GM21360 (cell line): Measurements from ENCODE around the gene MCM6.
A peak's percentile ranks its signal among the peaks of the same experiment; 100 is the strongest.
"Not testable (repeated sequence)": the region's sequence is repeated elsewhere in the genome, so short reads cannot be mapped to it uniquely, and the experiment has no call there.

Experiments used
- ATAC-seq: cut with Tn5 transposase; IDR thresholded peaks from one replicate; pipeline ENCODE4 v1.9.1; 2021; ENCODE audit warnings: mild to moderate bottlenecking, moderate library complexity; ENCODE audit not compliant: unreplicated experiment

The MCM6 gene

GRCh38 chr2:135825131-135825530 lies 51.1 kb downstream of the MCM6 start:
- no peak for ATAC-seq

DNA sequence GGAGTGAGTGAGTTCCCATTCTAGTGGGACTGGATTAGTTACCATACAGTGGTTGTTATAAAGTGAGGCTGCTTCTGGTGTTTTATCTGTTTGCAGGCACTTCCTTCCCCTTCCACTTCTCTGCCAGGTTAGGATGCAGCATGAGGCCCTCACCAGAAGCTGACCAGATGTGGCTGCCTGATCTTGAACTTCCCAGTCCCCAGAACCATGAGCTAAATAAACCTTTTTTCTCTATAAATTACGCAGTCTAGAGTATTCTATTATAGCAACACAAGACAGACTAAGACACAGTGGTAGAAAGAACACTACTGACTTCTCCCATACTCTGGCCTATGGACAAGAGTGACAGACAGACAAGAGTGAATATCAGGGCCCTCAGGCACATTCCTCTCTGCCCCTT lies 53.4 kb downstream of the MCM6 start:
- no peak for ATAC-seq

- no peak for ATAC-seq
Measured at GRCh38 chr2:135821190-135821589, 55.1 kb downstream of the MCM6 start.

- peak; percentile 89 for ATAC-seq
Measured at GRCh38 chr2:135820003-135820618, 56.1 kb downstream of the MCM6 start.

DNA sequence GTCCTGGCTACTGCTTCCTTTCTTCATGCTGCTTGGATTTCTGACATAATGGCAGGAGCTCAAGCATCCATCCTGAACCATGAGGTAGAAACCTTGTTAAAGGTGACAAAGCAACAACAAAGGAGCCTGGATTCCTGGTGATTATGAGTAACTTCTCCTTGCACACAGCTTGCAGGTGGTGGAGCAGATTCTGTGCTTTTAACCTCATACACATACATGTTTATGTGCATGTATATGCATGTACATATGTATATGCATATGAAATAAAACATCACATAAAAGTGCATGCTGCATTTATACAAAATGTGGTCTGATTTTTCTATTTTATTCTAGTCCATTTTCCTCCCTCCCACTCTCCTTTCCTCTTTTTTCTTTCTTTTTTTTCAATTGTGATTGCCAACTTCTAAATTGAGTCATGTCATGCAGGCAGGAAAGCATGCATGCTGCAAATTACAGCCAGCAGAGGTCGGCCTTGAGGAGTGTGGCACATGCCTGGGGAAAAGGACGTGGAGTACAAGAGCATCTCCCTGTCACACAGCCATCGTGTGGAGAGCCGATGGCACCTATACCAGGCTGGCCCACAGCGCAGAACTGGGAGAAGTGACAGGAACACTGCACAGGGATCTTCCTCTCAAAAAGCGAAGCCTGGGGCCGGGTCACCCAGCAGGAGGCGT lies 57.2 kb downstream of the MCM6 start:
- no peak for ATAC-seq

DNA sequence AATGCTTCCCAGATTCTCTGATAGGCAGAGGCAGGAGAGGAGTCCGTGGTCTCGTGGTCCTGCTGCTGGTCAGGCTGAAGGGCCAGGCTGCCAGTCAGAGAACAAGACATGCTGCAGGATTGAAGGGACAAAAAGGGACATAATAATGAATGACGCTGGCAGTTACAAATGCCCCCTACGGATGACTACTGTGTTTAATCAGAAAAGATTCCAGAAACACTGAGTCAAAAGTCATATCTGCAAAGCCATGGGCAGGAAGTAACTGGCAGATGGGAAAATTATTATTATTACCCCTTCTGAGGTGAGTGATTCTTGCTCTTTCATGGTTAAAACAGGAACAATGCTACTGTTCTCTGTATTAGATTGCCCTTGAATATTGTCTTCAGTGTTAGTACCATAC lies 58.3 kb downstream of the MCM6 start:
- ATAC-seq = no peak

- no peak for ATAC-seq
Measured at GRCh38 chr2:135817466-135817865, 58.8 kb downstream of the MCM6 start.

GRCh38 chr2:135815269-135815668 lies 61.0 kb downstream of the MCM6 start:
- ATAC-seq = no peak

- ATAC-seq = no peak
Measured at GRCh38 chr2:135812907-135813511, 63.2 kb downstream of the MCM6 start.

GRCh38 chr2:135807874-135808273 lies 68.4 kb downstream of the MCM6 start:
- ATAC-seq = not testable (repeated sequence)

- no peak for ATAC-seq
Measured at GRCh38 chr2:135803278-135803677, 73.0 kb downstream of the MCM6 start.

GRCh38 chr2:135802350-135802749 lies 73.9 kb downstream of the MCM6 start:
- ATAC-seq = no peak

DNA sequence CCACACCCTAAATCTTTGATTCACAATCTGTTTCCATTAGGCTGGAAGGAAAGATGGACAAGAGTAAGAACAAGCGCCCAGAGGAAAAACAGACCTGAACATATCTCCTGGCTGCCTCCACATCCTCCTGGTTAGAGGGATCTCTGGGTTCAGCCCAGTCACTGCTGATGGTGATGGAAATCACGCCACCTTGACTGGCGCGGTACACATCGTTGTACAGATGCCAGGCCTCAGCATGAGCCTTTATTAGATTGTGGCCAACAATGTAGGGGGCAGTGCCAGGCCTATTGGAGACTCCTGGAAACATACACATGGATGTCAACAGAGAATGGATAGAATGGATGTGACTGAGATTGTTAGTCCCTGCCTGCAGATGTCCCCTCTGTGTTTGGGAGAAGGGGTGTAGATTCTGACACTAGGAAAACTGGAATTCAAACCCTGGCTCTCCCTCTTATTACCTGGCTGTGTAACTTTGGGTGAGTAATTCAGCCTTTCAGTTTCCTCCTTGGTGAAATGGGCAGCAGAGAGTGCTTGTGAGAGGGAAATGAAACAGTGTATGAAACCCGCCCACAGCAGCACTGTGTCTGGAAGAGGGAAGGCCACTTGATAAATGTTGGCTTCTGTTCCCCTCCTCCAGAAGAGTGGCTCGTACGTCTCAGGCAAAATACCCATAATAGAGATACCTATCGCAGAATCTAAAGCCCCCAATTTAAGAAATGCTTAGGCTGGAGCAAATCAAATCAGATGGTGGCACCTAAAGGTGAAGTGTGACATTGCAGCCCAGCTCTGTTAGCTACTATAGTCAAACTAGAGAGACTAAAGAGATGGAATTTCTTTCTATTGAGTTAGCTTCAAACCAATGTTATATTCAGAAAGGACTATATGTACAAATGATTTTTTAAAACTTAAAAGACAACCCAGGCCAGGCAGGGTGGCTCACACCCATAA lies 75.5 kb downstream of the MCM6 start:
- no peak for ATAC-seq

DNA sequence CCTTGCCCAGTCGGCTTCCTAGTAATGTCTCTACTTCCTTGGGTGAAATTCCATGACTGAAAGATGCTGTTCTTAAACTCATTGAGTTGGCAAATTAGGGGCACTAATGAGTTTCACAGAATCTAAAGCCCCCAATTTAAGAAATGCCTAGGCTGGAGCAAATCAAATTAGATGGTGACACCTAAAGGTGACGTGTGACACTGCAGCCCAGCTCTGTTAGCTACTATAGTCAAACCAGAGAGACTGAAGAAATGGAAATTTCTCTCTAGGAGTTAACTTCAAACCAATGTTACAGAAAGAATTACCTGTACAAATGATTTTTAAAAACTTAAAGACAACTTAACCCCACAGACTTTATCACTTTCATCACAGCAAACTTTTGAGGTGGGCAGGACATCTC lies 76.5 kb downstream of the MCM6 start:
- no peak for ATAC-seq

DNA sequence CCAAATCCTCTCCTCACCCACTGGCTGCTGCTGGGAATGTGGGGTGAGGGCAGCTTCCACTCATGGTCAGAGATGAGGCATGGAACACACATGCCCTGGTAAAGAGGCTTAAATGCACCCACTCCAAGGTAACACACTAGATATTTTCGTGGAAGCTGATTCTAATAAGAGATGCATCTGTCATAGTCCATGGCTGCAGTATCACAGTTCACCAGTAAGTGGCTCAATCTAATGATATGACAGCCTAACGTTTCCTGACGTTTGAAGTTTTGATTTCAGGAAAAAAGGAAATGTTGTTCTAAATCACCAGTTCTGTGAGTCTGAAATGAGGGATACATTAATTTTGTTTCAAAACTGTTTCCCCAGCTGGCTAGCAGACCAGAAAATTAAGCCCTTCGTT lies 77.5 kb downstream of the MCM6 start:
- ATAC-seq = no peak

DNA sequence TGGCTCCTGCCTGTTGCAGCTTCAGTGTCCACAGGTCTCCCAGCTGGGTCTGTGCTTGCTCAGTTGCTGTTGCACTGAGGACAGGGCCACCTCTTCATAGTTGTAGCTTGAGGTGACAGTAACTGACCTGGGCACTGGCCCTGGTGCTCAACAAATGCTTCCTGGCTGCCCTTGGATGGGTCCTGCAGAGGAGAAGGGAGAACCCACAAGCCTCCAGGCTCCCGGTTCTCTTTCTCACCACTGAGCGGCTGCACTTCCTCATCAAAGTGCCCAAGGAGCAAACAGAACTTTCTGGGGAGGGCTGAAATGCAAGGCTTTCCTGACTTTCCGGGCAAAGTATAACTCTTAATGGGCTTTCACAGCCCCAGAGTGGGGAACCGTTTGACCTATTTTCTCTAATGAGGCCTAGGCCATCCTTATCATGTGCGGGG lies 78.0 kb downstream of the MCM6 start:
- no peak for ATAC-seq

DNA sequence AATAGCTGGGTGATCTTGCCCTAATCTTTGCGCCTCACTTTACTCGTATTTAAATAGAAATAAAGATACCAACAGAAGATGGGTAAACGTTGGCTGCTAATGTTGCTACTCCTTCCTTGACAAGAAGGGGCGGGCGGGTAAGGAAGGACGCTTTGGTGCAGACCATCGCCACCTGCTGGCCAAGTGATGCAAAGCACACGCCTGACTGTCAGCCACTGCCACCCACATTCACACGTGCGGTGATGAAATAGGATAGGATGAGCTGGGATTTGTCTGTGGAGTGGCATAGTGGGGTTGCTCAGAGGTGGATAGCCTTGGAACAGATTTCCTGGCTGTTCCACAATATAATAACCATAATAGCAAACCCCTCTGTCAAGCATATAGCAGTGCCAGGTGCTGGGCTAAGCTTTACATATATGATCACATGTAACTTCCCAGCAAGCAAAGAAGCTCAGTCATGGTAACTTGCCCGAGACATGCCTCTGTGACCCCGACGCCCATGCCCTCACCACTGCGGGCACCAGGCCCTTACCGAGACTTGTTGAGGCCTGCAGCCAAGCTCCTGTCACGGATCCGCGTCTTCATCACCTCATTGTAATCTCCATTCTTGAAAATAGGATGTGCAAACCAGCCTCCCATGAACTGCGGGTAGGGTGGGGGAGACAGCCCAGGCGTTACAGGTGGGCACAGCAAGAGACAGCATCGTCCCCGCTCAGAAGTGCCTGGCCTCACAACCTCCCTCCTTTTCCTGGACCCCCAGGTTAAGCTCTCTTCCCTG lies 78.6 kb downstream of the MCM6 start:
- ATAC-seq = peak; percentile 56

- ATAC-seq = no peak
Measured at GRCh38 chr2:135796606-135797005, 79.6 kb downstream of the MCM6 start.

DNA sequence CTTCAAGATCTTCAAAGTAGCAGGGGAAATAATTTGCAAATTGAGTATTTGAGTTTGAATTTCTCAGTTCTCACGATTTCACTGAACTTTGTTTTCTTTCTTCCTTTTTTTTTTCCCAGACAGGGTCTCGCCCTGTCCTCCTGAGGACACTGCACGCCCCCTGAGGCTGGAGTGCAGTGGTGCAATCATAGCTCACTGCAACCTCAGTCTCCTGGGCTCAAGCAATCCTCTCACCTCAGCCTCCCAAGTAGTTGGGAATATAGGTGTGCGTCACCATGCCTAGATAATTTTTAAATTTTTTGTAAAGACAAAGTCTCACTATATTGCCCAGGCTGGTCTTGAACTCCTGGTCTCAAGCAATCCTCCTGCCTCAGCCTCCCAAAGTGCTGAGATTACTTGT lies 80.6 kb downstream of the MCM6 start:
- not testable (repeated sequence) for ATAC-seq

DNA sequence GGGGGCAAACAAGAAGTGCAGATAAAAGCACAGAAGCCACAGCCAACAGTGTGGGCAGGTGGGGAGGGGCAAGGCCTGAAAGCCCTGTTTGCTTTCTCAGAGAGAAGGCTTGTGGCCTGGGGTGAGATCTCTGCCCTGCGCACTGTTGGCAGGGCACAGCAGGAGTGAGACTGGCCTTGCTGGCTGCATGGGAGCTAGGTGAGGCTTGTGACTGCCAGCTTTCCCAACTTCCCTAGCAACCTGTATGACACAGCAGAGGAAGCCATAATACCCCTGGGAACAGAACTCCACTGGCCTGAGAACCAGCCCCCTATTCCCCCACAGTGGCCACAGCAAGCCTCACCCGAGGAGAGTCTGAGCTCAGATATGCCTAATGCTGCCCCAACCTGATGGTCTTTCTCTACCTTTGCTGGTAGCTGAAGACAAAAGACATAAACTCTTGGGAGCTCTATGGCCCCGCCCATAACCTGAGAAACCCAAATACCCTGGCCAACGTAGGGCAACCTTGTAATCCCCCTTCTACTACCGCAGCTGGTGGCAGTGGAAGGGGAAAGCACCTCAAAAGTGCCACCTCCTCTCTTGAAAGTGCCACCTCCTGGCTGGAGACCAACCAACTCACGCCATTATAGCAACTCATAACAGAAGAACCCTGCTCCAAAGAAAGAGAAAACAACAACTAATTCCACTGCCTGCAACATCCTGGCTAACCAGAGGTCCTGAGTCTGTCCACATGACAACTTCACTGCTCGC lies 83.7 kb downstream of the MCM6 start:
- ATAC-seq = no peak
